ENCODE data around the gene CPNE7. TPM values are rescaled to one million over a fixed set of nuclear protein-coding genes. Genes with fewer than 3 reads are reported as not detected.

Gene CPNE7
- total and polyA plus RNA-seq, 10 of the 15 experiments (the other 5 are each of a cell fraction or from before 2014, with no cell fraction given): 0.29 to 46.9 (median 17.5) TPM

- no peak for TF ChIP-seq GATAD2B (conservative IDR thresholded peaks at IDR 0.05; ENCODE audit: low read depth)
Measured at GRCh38 chr16:89596957-89597649, 21.5 kb downstream of the CPNE7 start (continued).

GRCh38 chr16:89598199-89598598 lies 22.6 kb downstream of the CPNE7 start:
- Histone ChIP-seq H3K36me3 (ENCODE audit: control insufficient read depth in 2 of 2, insufficient read depth in 2 of 2, low read length in 1 of 2) (no peaks in the 10 kb centered on the region; a peak in 1 of 4 replicates), H3K27ac (ENCODE audit: control insufficient read depth, insufficient read depth) (no peak overlapping the region), H3K4me1 (ENCODE audit: control insufficient read depth, insufficient read depth, low read length) (no peaks in the 10 kb centered on the region), H3K4me2 (ENCODE audit: control insufficient read depth, insufficient read depth) (no peak overlapping the region), H3K9ac (ENCODE audit: control insufficient read depth, insufficient read depth, low read length) (no peak overlapping the region), H4K20me1 (ENCODE audit: control insufficient read depth, insufficient read depth) (no peaks in the 10 kb centered on the region), H3K9me3 (replicated peaks; ENCODE audit: control insufficient read depth, insufficient read depth, low read length) (no peaks in the 10 kb centered on the region), H3K79me2 (ENCODE audit: control insufficient read depth, insufficient read depth, low read length) (no peaks in the 10 kb centered on the region), H2AFZ (ENCODE audit: control insufficient read depth, low read depth, low read length) (no peak overlapping the region), H3K4me3 (no peak overlapping the region), H3K27me3 (replicated peaks in 1 of 2; ENCODE audit: control insufficient read depth in 2 of 2, insufficient read depth in 2 of 2, low read length in 1 of 2) (no peaks in the 10 kb centered on the region)
- intact Hi-C loops (cut with micrococcal nuclease; ENCODE audit: unreplicated experiment) (no loop called here), in situ Hi-C loops (cut with MboI) (no loop called here)
- DNase-seq (ENCODE audit: low read depth, low spot score): no peak
- ATAC-seq: no peak
- 29% methylated on average over 9 of the region's 14 CpGs for WGBS (ENCODE audit: insufficient coverage, insufficient replicate concordance, low lambda C conversion rate, missing lambda C conversion rate)
- no TSS peak for BruUV-seq (replicated peaks)
- TF ChIP-seq HDGF (IDR thresholded peaks at IDR 0.05) (no peak), ZNF207 (IDR thresholded peaks at IDR 0.05; ENCODE audit: borderline replicate concordance) (no peak), E2F8 (IDR thresholded peaks at IDR 0.05; ENCODE audit: low read depth, partially characterized antibody) (no peak), HCFC1 (IDR thresholded peaks at IDR 0.05; ENCODE audit: low read length) (no peak), ZBTB33 (IDR thresholded peaks at IDR 0.05) (no peak), NFYA (IDR thresholded peaks at IDR 0.05; ENCODE audit: borderline replicate concordance, low read depth, low read length) (no peak)
- no peak for FAIRE-seq
- ChIA-PET SMC1A (ENCODE audit: uncharacterized antibody, unreplicated experiment) (no interaction called here), RAD21 (ENCODE audit: unreplicated experiment) (no interaction called here), POLR2A (no interaction called here), CTCF (no interaction called here)

Measured in GM12878 (cell line).